ENCODE data around the gene FBXL20.

DNA sequence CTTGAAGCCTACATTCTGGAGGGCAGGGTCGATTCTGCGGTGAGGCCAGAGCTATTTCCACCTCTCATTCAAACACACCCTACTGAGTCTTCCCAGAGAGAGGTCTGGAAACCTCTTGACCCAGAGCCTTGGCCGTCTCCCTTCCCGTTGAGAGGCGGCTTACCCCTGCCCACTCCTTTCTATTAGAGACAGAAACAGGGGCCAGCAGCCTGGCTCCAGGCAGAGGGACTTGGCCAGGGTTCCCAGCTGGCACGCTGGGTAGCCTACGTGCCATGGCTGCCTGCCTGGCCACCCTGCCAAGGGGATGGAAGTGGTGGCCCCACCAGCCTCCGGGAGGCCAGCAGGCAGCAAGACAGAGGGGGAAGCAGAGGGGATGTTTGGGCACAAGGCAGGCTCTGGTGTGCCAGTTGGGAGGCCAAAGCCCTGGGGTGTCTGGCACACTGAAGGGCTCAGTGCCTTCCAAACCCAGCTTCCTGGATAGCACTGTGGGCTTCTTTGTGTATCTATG lies 181.7 kb downstream of the FBXL20 start:
- TF ChIP-seq, protein P1, sequence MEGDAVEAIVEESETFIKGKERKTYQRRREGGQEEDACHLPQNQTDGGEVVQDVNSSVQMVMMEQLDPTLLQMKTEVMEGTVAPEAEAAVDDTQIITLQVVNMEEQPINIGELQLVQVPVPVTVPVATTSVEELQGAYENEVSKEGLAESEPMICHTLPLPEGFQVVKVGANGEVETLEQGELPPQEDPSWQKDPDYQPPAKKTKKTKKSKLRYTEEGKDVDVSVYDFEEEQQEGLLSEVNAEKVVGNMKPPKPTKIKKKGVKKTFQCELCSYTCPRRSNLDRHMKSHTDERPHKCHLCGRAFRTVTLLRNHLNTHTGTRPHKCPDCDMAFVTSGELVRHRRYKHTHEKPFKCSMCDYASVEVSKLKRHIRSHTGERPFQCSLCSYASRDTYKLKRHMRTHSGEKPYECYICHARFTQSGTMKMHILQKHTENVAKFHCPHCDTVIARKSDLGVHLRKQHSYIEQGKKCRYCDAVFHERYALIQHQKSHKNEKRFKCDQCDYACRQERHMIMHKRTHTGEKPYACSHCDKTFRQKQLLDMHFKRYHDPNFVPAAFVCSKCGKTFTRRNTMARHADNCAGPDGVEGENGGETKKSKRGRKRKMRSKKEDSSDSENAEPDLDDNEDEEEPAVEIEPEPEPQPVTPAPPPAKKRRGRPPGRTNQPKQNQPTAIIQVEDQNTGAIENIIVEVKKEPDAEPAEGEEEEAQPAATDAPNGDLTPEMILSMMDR (optimal IDR thresholded peaks at IDR 0.05 in 1 of 3, IDR thresholded peaks at IDR 0.05 in 1 of 3, conservative IDR thresholded peaks at IDR 0.05 in 1 of 3; ENCODE audit: extremely low read depth in 1 of 3, insufficient read depth in 2 of 3, low read length in 3 of 3): no peak
- TF ChIP-seq EZH2 (IDR thresholded peaks at IDR 0.05; ENCODE audit: low read length): no peak
